ENCODE data around the gene MEIKIN.
A peak's percentile ranks its signal among the peaks of the same experiment; 100 is the strongest.

Gene MEIKIN

GRCh38 chr5:131794586-131794985, 150.9 kb downstream of the MEIKIN start:
- ATAC-seq (ENCODE audit: insufficient read depth, low read depth) (no peak), DNase-seq (no peak)
- Histone ChIP-seq H3K36me3 (ENCODE audit: insufficient read depth, low read length) (peaks cover 8% of the 10 kb centered on the region; the same call in 1 of the 2 replicates), H3K9ac (ENCODE audit: low read depth, low read length) (no peak overlapping the region), H4K20me1 (ENCODE audit: insufficient read depth, low read length) (peaks cover 31% of the 10 kb centered on the region), H3K4me3 (ENCODE audit: low read depth in 1 of 2, low read length in 2 of 2) (peak overlapping the region in 1 of 2 experiments; percentile 25; a peak in 1 of 4 replicates), H3K27ac (ENCODE audit: low read length) (no peak overlapping the region), H2AFZ (ENCODE audit: low read depth, low read length) (no peak overlapping the region), H3K27me3 (ENCODE audit: insufficient read depth, low read length, poor library complexity) (no peaks in the 10 kb centered on the region), H3K79me2 (ENCODE audit: insufficient read depth, low read length) (peaks cover 78% of the 10 kb centered on the region), H3K9me3 (ENCODE audit: insufficient read depth, low read length, severe bottlenecking) (no peaks in the 10 kb centered on the region), H3K4me2 (ENCODE audit: insufficient read depth, low read length) (peak overlapping the region; percentile 96), H3K4me1 (ENCODE audit: insufficient read depth, low read length) (peaks cover 34% of the 10 kb centered on the region)
- TF ChIP-seq EZH2 (IDR thresholded peaks at IDR 0.05; ENCODE audit: borderline replicate concordance, low read depth, low read length, severe bottlenecking), result no peak
- TF ChIP-seq CTCF (IDR thresholded peaks at IDR 0.05; ENCODE audit: borderline replicate concordance, extremely low read depth, low read length, poor library complexity, severe bottlenecking), result no peak

GRCh38 chr5:131792896-131793295, 152.6 kb downstream of the MEIKIN start:
- H4K20me1 ChIP-seq (ENCODE audit: insufficient read depth, low read length), result peaks cover 38% of the 10 kb centered on the region

GRCh38 chr5:131791866-131792265, 153.6 kb downstream of the MEIKIN start:
- Histone ChIP-seq H3K27me3 (ENCODE audit: insufficient read depth, low read length, poor library complexity) (no peaks in the 10 kb centered on the region), H3K4me1 (ENCODE audit: insufficient read depth, low read length) (peaks cover 24% of the 10 kb centered on the region), H3K79me2 (ENCODE audit: insufficient read depth, low read length) (peaks cover 98% of the 10 kb centered on the region), H3K9me3 (ENCODE audit: insufficient read depth, low read length, severe bottlenecking) (no peaks in the 10 kb centered on the region), H3K4me3 (ENCODE audit: low read depth in 1 of 2, low read length in 2 of 2) (no peak overlapping the region), H3K36me3 (ENCODE audit: insufficient read depth, low read length) (peaks cover 8% of the 10 kb centered on the region; the same call in 1 of the 2 replicates), H3K27ac (ENCODE audit: low read length) (no peak overlapping the region), H4K20me1 (ENCODE audit: insufficient read depth, low read length) (peaks cover 47% of the 10 kb centered on the region), H2AFZ (ENCODE audit: low read depth, low read length) (no peak overlapping the region), H3K9ac (ENCODE audit: low read depth, low read length) (no peak overlapping the region), H3K4me2 (ENCODE audit: insufficient read depth, low read length) (no peak overlapping the region)
- TF ChIP-seq EZH2 (IDR thresholded peaks at IDR 0.05; ENCODE audit: borderline replicate concordance, low read depth, low read length, severe bottlenecking) (no peak), CTCF (IDR thresholded peaks at IDR 0.05; ENCODE audit: borderline replicate concordance, extremely low read depth, low read length, poor library complexity, severe bottlenecking) (no peak)
- ATAC-seq (ENCODE audit: insufficient read depth, low read depth) (no peak), DNase-seq (no peak)

More at GRCh38 chr5:131792896-131793295, 152.6 kb downstream of the MEIKIN start:
- H3K27ac ChIP-seq (ENCODE audit: low read length), result no peak overlapping the region
- ATAC-seq (ENCODE audit: insufficient read depth, low read depth), result no peak
- TF ChIP-seq CTCF (IDR thresholded peaks at IDR 0.05; ENCODE audit: borderline replicate concordance, extremely low read depth, low read length, poor library complexity, severe bottlenecking), result no peak
- TF ChIP-seq EZH2 (IDR thresholded peaks at IDR 0.05; ENCODE audit: borderline replicate concordance, low read depth, low read length, severe bottlenecking), result no peak
- no peak for DNase-seq
- H3K4me1 ChIP-seq (ENCODE audit: insufficient read depth, low read length), result peaks cover 32% of the 10 kb centered on the region
- H3K36me3 ChIP-seq (ENCODE audit: insufficient read depth, low read length), result peaks cover 8% of the 10 kb centered on the region; the same call in 1 of the 2 replicates
- H2AFZ ChIP-seq (ENCODE audit: low read depth, low read length), result no peak overlapping the region
- no peaks in the 10 kb centered on the region for H3K9me3 ChIP-seq (ENCODE audit: insufficient read depth, low read length, severe bottlenecking)
- H3K4me2 ChIP-seq (ENCODE audit: insufficient read depth, low read length), result no peak overlapping the region
- no peak overlapping the region for H3K4me3 ChIP-seq (ENCODE audit: low read depth in 1 of 2, low read length in 2 of 2)
- no peaks in the 10 kb centered on the region for H3K27me3 ChIP-seq (ENCODE audit: insufficient read depth, low read length, poor library complexity)
- H3K79me2 ChIP-seq (ENCODE audit: insufficient read depth, low read length), result peaks cover 94% of the 10 kb centered on the region
- no peak overlapping the region for H3K9ac ChIP-seq (ENCODE audit: low read depth, low read length)

Measured in DND-41 (cell line).